Muscle of arm (tissue), 12 donors: ENCODE data around the gene CCL4. TPM values are rescaled to one million over a fixed set of nuclear protein-coding genes. Genes with fewer than 3 reads are reported as not detected.
"Not testable (repeated sequence)": the region's sequence is repeated elsewhere in the genome, so short reads cannot be mapped to it uniquely, and the experiment has no call there.

Source experiments
- DNase-seq: peaks from one replicate; pipeline ENCODE4 v3.0.0-alpha.2; 2013
- polyA plus RNA-seq, 12 donors: library from polyadenylated mRNA; unstranded; fragments of 120-200 nt; gene quantifications; one replicate each; pipeline ENCODE4 v1.2.1, GENCODE V29; 2013; ENCODE audit not compliant: insufficient read length in 12 of 12

CCL4 gene
- polyA plus RNA-seq, 12 donors: 1.0 to 6.4 (median 3.0) TPM; not detected in 2

- DNase-seq: not testable (repeated sequence)
Observed at GRCh38 chr17:36087471-36087870, 16.2 kb upstream of the CCL4 start.

- not testable (repeated sequence) for DNase-seq
Observed at GRCh38 chr17:36087897-36088572, 15.6 kb upstream of the CCL4 start.

- DNase-seq: no peak
Observed at GRCh38 chr17:36088670-36089338, 14.8 kb upstream of the CCL4 start.

GRCh38 chr17:36089339-36089865, 14.2 kb upstream of the CCL4 start:
- no peak for DNase-seq

- peak; percentile 30 for DNase-seq
Observed at GRCh38 chr17:36089888-36090836, 13.5 kb upstream of the CCL4 start, which contains the start of gene CCL3. Gene CCL3 (minus strand): TSS chr17:36090143. CDS start chr17:36090058, 85 bp downstream.

GRCh38 chr17:36092230-36092629, 11.4 kb upstream of the CCL4 start:
- DNase-seq: no peak

- DNase-seq: not testable (repeated sequence)
Observed at GRCh38 chr17:36092715-36093114, 10.9 kb upstream of the CCL4 start.

GRCh38 chr17:36094232-36094631, 9.4 kb upstream of the CCL4 start:
- no peak for DNase-seq

GRCh38 chr17:36094746-36095145, 8.9 kb upstream of the CCL4 start:
- DNase-seq: no peak

- DNase-seq: no peak
Observed at GRCh38 chr17:36095992-36096391, 7.6 kb upstream of the CCL4 start.

- DNase-seq: not testable (repeated sequence)
Observed at GRCh38 chr17:36099004-36099403, 4.6 kb upstream of the CCL4 start.

- DNase-seq: not testable (repeated sequence)
Observed at GRCh38 chr17:36104246-36104645, 619 bp downstream of the CCL4 start.

GRCh38 chr17:36104701-36105181, 1.1 kb downstream of the CCL4 start:
- DNase-seq: no peak

- DNase-seq: no peak
Observed at GRCh38 chr17:36105781-36106492, 2.3 kb downstream of the CCL4 start.

GRCh38 chr17:36106493-36106835, 2.8 kb downstream of the CCL4 start:
- no peak for DNase-seq

- no peak for DNase-seq
Observed at GRCh38 chr17:36107660-36108059, 4.0 kb downstream of the CCL4 start.

GRCh38 chr17:36108265-36108664, 4.6 kb downstream of the CCL4 start:
- not testable (repeated sequence) for DNase-seq

- no peak for DNase-seq
Observed at GRCh38 chr17:36111068-36111490, 7.5 kb downstream of the CCL4 start.

- DNase-seq: no peak
Observed at GRCh38 chr17:36112572-36112971, 8.9 kb downstream of the CCL4 start.

GRCh38 chr17:36113131-36113530, 9.5 kb downstream of the CCL4 start:
- DNase-seq: not testable (repeated sequence)
